KOPT-K1 (cell line): ENCODE results near the gene DPP6.

Source experiments
- H3K27ac ChIP-seq: fragments of 200-600 bp; sonication (generic); 2 replicates; pipeline ENCODE4 v1.5.1; 2016; ENCODE audit warnings: antibody characterized with exemption, mild to moderate bottlenecking, low read depth, low read length; ENCODE audit not compliant: poor library complexity, severe bottlenecking
- H3K36me3 ChIP-seq: fragments of 200-600 bp; sonication (generic); 2 replicates; pipeline ENCODE4 v1.5.1; 2017; ENCODE audit warnings: antibody characterized with exemption, mild to moderate bottlenecking, low read length, moderate library complexity; ENCODE audit not compliant: insufficient read depth
- H3K9me3 ChIP-seq: fragments of 200-600 bp; sonication (generic); 2 replicates; pipeline ENCODE4 v1.5.1; 2017; ENCODE audit warnings: antibody characterized with exemption, low read length, mild to moderate bottlenecking; ENCODE audit not compliant: insufficient read depth, poor library complexity, severe bottlenecking

The DPP6 gene

DNA sequence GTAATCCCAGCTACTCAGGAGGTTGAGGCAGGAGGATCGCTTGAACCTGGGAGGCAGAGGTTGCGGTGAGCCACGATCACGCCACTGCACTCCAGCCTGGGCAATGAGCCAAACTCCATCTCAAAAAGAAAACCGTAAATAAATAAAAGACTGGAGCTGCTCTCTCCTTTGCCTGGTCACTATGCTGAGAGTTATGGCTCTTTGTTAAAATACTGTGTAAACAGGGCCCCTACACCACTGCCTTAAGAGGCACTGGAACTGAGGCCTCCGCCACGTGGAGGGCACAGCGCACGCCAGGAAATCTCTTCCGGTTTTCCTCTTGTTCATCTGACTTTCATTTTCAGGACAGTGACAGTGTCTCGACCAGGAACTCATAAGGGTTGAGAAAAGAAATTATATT, 827.4 kb downstream of the DPP6 start:
- H3K27ac ChIP-seq, result no peak overlapping the region
- no peaks in the 10 kb centered on the region for H3K36me3 ChIP-seq
- H3K9me3 ChIP-seq, result peaks cover 13% of the 10 kb centered on the region

DNA sequence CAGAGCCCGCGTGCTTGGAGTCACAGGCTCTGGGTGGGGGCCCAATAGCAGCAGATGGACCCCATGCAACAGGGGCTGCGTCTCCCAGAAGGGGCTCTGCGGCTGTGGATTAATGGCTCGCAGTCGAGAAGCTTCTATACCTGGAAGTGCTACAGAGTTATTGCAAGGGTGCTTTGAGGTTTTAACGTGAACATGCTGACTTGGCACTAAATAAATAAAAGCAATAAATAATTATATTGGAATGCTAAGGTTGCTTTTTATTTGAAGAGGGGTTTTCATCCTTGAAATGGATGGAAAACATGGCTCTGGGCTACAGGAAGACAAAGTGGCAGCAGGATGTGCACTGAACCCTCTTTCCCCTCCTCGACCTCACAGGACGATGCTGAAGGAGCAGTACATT, 828.3 kb downstream of the DPP6 start:
- H3K27ac ChIP-seq, result no peak overlapping the region

DNA sequence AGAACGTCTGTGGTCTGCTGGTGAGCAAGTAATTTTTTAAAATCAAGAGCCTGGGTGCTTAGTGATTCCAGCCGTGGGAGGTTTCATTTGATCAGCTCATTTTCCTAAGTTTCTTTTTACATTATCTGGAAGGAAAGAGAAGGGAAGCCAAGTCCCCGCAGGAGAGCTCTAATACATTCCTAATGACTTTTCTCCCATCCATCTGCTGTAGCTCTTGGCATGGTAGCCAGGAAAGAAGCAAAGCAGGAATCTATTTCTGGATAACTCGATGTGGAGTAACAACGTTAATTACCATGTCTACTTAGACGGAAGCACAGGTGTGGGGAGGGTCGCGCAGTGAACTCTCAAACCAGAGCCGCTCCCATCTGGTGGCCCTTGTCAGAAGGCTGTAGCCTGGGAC, 828.8 kb downstream of the DPP6 start:
- H3K9me3 ChIP-seq, result peaks cover 13% of the 10 kb centered on the region
- H3K36me3 ChIP-seq, result no peaks in the 10 kb centered on the region
- H3K27ac ChIP-seq, result no peak overlapping the region

More for the DNA sequence above, 828.3 kb downstream of the DPP6 start:
- no peaks in the 10 kb centered on the region for H3K36me3 ChIP-seq
- peaks cover 13% of the 10 kb centered on the region for H3K9me3 ChIP-seq

DNA sequence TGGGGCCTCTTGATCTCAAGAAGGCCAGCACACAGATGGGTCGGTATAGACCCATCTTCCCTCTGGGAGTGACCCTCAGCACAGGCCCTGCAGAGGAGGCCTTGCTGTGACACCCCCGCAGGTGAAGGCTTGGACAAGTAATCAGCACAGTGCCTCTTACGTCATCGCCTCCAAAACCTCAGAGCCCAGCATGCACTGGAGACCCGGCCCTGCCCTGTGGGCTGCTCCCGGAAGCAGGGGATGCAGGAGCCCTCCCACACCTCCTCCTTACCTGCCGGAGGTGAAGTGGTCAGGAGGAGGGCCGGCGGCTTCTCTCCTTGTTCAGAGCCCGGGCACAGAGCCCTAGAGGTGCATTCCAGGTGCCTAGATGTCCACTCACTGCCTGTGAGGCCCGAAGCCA, 829.3 kb downstream of the DPP6 start:
- Histone ChIP-seq H3K36me3 (no peaks in the 10 kb centered on the region), H3K27ac (no peak overlapping the region), H3K9me3 (peaks cover 13% of the 10 kb centered on the region)

DNA sequence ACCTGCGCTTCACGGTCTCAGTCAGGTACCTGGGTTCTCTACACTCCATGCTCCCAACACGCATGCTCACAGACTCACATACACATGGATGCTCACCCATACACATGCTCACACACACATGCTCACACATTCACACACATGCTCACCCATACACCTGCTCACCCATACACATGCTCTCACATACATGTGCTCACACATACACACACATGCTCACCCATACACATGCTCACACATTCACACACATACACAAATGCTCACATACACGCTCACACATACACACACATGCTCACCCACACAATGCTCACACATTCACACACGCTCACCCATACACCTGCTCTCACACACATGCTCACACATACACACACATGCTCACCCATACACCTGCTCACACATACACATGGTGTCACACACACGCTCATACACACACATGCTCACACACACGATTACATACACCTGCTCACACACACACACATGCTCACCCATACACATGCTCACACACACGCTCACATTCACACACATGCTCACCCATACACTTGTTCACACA, 830.8 kb downstream of the DPP6 start:
- Histone ChIP-seq H3K9me3 (peaks cover 13% of the 10 kb centered on the region), H3K36me3 (no peaks in the 10 kb centered on the region), H3K27ac (no peak overlapping the region)

DNA sequence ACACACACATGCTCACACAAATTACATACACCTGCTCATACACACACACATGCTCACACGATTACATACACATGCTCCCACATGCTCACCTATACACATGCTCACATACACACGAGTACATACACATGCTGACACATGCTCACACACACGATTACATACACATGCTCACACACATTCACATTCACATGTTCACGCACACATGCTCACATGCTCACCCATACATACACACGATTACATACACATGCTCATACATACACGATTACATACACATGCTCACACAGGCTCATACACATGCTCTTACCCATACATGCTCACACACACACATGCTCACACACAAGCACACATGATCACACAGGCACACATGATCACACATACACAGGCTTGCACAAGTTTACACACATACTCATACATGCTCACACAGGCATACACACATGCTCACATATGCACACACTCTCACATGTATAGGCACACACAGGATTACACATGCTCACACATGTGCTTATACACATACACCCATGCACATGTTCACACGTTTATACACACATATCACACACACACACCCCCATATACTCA, 832.2 kb downstream of the DPP6 start:
- Histone ChIP-seq H3K9me3 (peaks cover 26% of the 10 kb centered on the region), H3K36me3 (no peaks in the 10 kb centered on the region), H3K27ac (no peak overlapping the region)

DNA sequence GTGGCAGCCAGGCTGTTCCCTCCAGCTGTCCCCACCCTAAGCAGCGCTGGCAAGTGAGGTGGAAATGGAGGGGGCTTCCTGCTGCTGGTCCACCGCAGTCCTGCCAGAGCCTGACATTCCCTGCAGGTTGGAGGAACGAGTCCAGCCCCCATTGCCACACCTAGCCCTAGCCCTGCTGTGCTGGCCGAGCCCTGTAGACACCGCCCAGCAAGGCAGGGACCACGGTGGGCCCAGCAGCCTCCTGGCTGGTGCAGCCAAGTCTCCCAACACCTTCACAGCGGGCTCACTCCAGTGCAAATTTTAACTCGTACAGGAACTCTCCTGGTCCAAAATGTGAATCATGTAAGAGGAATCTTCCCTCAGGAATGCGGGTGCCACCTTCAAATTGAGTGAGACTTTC, 834.4 kb downstream of the DPP6 start:
- peaks cover 35% of the 10 kb centered on the region for H3K9me3 ChIP-seq
- H3K36me3 ChIP-seq, result no peaks in the 10 kb centered on the region

DNA sequence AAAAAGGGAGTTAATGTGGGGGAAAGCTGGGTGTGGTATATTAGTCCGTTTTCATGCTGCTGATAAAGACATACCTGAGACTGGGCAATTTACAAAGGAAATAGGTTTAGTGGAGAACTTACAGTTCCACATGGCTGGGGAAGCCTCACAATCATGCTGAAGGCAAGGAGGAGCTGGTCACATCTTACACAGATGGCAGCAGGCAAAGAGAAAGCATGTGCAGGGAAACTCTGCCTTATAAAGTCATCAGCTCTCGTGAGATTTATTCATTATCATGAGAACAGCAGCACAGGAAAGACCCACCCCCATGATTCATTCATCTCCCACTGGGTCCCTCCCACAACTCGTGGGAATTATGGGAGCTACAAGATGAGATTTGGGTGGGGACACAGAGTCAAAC, 836.5 kb downstream of the DPP6 start:
- peaks cover 29% of the 10 kb centered on the region for H3K9me3 ChIP-seq
- H3K36me3 ChIP-seq, result no peaks in the 10 kb centered on the region
- no peak overlapping the region for H3K27ac ChIP-seq

More for the DNA sequence above, 834.4 kb downstream of the DPP6 start:
- H3K27ac ChIP-seq, result no peak overlapping the region

DNA sequence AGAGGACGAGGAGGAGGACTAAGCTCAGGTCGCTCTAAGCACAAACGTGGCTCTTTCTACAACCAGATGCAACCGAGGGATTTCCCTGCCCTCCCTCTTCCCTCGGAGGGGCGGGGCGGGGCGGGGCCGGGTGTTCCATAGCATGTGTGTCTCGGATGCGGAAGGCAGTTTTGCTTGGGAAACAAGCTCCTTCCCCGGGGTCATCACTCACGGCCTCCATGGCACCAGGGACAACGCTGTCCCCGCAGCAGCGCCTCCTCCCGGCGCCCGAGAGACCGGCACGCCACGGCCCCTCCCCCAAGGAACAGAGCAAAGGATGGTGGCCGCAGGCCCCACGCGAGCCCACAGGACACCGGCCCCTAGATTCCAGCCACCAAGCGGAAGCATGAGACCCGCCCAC, 840.3 kb downstream of the DPP6 start:
- H3K27ac ChIP-seq, result no peak overlapping the region

DNA sequence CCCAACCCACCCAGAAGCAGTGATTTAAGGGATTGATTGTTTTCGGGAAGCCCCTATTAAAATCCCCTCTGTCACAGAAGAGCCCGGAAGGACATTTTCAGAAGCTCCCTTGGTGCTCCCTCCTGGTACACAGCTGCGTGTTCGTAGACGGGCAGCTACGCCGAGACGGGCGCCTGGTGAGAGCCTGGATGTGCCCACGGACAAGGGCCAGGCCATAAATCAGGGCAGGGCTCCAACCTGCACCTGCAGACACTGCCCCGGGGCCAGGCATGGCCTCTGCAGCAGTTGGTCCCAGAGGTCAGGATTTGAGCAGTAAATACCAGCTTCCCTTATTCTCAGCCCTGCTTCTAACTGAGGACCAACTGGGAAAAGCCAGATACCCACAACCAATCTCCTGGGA, 843.9 kb downstream of the DPP6 start:
- Histone ChIP-seq H3K9me3 (no peaks in the 10 kb centered on the region), H3K27ac (no peak overlapping the region), H3K36me3 (no peaks in the 10 kb centered on the region)

More for the DNA sequence above, 840.3 kb downstream of the DPP6 start:
- Histone ChIP-seq H3K9me3 (peaks cover 22% of the 10 kb centered on the region), H3K36me3 (no peaks in the 10 kb centered on the region)

DNA sequence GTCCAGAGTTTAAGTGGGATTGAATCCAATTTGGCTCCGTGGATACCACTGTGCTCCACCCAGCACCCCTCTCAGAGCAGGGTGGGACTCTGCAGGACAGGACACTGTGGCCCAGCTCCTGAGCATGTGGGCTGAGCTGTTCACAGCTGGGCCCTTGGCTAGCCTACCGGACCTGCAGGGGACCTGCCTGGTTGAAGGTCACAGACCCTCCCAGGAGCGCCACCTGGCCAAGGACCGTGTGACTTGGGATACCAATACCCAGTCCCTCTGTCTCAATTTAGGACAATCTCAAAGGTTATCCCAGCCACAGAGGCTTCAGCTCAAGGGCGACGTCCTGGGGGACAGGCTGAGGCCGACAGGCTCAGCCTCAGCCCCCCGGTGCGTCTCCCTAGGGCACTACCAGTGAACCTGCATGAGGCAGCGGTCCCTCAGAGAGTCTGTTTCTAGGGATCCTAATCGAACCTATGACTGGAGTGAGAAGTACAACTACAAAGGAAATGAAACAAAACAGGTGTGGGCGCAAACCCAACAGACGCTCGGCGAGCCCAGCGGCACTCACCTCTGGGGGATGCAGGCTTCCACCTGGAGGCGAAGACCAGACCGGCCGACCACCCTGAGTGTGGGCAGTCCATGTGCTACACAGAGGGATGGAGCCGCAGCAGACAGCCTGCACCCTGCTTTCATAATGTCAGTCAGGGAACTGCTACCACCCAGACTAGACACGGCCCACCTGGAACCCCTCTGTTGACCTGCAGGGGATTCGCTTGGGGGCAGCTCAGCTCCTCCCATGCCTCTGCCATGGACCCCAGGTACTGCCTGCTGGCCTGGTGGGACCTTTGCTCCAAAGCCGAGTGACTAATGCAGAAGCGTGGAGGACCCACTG, 847.0 kb downstream of the DPP6 start:
- peak overlapping the region; percentile 52 for H3K27ac ChIP-seq
- H3K9me3 ChIP-seq, result no peaks in the 10 kb centered on the region
- no peaks in the 10 kb centered on the region for H3K36me3 ChIP-seq

DNA sequence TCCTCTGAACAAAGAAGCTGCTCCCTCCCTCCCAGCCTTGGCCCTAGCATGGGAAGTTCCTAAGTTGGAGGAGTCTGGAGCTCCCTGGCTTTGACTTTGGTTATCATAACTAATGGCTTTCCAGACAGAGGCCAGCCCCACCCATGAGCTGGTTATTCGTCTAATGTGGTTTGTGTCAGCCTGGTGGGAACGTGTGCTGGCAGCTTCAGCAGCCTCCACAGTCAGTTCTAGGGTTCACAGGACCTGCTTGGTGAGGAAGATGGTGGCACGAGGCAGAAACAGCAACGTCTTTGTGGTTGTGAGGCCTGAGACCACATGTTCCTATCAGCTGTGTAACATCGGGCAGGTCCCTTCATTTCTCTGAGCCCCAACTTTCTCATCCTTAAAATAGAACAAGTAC, 847.7 kb downstream of the DPP6 start:
- Histone ChIP-seq H3K36me3 (no peaks in the 10 kb centered on the region), H3K9me3 (no peaks in the 10 kb centered on the region), H3K27ac (peak overlapping the region; percentile 52)

DNA sequence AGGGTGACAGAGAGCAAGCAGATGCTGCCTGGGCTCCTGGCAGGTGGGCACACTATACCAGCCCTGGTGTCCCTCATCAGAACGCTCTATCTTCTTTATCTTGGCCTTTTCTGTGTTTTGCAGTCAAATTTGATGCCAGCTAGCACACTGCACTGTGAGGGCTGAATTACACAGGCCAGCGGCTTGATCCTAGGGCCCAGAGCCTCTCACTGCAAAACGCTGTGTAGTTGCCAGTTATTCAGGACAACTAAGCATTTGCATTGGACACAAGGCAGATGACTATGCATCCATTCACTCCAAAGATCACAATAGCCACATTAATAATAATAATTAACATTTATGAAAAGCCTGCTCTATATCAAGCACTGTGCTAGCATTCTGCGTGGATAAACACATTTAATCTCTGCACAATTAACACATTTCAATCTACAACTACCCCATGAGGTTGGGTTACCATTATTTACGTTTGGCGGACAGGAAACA, 850.4 kb downstream of the DPP6 start:
- Histone ChIP-seq H3K27ac (no peak overlapping the region), H3K36me3 (no peaks in the 10 kb centered on the region)

DNA sequence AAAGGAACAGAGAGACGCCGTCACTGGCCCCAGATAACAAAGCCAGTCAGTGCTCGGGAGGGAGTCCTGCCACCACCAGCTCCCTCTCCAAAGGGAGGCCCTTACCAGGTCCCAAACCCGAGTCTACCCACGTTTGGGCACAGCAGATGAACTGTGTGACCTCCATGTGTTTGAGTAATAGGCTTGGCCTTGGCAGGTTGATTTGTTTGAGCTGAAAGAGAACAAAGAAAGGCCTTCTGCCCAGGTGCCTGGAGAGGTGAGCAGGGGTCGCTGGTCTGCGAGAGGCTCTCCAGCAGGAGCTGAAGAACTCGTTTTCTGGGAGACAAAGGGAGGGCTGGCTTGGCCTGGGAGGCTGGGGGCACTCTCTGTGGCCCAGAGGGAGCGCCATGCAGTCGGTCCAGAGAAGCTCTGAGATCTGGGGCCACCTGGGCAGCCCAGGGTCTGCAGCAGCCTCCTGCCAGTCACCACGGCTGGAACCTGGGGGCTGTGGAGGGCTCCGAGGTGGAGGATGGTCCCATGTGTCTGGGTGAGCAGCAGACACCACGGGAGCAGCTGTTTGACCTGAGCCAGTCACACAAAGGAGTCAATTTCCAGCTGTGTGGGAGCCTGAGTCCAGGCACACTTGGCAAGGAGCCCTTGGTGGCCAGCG, 851.0 kb downstream of the DPP6 start:
- Histone ChIP-seq H3K9me3 (no peaks in the 10 kb centered on the region), H3K36me3 (no peaks in the 10 kb centered on the region), H3K27ac (no peak overlapping the region)

More for the DNA sequence above, 850.4 kb downstream of the DPP6 start:
- no peaks in the 10 kb centered on the region for H3K9me3 ChIP-seq

DNA sequence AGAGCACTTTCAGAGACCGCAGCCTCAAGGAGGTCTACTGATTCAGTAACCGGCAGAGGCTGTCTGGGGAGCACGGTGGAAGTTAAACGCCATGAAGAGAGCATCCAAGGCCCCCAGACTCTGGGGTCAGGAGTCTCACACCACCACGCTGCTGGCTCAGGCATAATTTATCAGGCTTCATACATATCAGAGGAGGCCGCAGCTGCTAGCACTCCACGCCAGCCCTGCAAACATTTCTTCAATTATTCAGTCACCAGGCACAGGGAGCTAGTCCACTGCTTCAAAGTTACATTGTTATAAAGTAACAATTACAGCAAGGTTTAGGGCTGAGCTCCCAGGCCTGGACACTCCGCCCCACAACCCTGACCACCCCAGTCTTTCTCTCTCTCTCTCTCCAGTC, 852.9 kb downstream of the DPP6 start:
- Histone ChIP-seq H3K27ac (no peak overlapping the region), H3K9me3 (no peaks in the 10 kb centered on the region), H3K36me3 (no peaks in the 10 kb centered on the region)
